ENCODE measurements around the gene TRIM63.

Gene TRIM63

DNA sequence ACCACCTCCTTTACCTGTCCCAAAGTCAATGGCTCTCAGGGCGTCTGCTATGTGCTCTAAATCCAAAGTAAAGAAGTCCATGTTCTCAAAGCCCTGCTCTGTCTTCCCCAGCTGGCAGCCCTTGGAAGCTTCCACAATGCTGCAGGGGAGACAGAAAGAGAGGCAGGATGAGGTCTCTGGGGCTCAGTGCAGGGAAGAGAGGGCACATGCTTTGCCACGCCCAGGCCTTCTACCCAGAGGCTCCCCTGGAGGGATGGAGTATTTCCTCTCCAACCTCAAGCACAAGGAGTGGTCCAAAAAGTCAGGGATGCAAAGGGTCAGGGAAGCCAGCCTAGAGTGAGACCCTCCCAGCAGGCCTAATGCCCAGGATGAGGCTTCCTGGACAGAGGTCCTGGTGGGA lies 10.2 kb downstream of the TRIM63 start:
- no peak for DNase-seq (ENCODE audit: low spot score)

GRCh38 chr1:26055041-26055440 lies 12.4 kb downstream of the TRIM63 start:
- no peak for DNase-seq (ENCODE audit: low spot score)

DNA sequence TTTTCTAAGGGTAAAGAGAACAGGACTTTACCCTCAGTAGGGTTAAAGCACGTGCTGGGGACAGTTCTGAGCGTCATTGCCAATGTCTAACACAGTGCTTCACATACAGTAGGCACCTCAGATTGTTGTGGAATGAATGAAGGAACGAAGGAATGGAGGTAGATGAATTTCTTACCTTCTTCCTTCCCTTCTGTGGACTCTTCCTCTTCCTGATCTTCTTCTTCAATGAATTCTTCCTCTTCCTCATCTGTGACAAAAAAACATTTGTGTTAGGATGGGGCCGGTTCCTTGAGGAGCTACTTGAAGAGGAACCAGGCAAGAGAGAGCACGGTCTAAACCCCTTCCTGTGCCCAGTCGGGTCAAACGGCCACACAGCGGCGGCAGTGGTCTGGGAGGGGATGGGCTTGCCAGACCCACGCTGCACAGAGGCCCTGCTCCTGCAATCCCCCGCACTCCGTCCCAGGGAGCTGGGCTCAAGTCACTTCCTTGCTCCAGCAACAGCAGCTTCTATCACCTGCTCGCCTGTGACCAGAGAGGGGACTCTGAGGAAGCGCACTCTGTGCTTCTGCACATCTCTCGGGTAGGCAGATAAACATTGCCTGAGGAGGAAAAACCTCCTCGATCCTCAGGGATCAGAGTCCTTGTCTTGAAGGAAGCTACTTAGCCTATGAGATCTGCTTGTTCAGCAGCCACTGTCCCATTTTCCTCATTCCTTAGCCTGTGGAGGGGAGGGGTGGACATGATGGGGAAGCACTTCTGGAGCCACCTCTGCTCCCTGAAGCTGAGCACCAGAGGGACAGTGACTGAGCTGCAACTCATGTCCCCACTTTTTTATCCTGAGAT lies 13.5 kb downstream of the TRIM63 start:
- no peak for DNase-seq (ENCODE audit: low spot score)

GRCh38 chr1:26050248-26050640 lies 17.2 kb downstream of the TRIM63 start:
- DNase-seq (ENCODE audit: low spot score) = no peak

GRCh38 chr1:26049531-26050247 lies 17.7 kb downstream of the TRIM63 start:
- DNase-seq (ENCODE audit: low spot score) = no peak

DNA sequence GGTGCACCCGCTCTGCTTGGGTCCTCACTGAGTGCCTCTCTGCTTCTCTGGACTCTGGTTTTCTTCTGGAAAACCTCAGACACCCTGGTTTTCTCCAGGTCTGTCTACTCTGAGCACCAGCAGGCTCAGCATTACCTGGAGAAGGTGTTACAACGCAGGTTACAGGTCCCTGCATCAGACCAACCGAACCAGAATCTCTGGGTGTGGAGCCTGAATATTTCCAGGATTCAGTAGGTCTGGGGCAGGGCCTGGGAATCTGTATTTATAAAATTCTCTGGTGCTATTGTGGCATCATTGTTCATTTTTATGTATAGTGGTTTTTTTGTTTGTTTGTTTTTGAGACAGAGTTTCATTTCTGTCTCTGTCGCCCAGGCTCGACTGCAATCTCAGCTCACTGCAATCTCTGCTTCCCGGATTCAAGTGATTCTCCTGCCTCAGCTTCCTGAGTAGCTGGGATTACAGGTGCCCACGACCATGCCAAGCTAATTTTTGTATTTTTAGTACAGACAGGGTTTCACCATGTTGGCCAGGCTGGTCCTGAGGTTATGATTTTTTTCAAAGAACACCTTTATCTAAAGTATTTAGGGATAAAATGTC lies 20.1 kb downstream of the TRIM63 start:
- no peak for DNase-seq (ENCODE audit: low spot score)

DNA sequence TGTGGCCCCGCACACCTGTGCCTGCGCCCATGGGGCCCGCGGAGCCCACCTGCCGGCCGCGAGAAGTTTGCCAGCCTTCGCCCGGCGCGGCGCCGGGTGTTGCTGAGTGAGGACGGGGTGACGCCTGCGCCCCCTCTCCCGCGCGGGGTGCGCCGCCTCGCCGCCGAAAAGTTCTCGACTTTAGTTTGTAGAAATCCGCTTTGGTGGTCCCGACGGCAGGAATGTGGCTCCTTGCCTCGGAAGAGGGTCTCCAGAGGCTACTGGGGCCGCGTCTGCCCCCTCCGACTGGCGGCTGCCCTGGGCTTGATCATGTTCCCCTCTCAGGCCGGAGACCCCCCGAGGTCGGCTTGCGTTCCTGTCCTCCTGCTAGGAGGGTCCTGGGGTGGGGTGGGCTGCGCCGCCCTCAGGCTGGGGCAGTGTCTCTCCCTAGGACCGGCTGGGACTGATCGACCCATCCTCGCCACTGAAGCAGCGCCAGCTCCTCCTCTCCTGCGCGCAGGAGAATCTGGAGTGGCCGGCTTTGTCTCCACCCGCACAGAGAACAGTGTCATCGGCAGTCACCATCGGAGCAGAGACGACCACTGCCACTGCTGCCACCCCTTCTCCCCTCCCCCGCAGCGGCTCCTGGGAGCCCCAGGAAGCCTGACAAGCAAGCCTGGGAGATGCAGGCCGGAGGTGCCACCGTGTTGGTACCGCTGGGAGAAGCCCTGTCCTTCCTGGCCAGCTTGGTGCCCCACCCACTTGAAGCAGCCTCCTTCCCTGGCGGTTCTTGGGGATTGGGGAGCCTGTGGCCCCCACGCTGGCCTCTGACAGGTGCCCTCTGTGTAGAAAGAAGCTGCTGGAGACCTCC lies 21.0 kb downstream of the TRIM63 start:
- no peak for DNase-seq (ENCODE audit: low spot score)

DNA sequence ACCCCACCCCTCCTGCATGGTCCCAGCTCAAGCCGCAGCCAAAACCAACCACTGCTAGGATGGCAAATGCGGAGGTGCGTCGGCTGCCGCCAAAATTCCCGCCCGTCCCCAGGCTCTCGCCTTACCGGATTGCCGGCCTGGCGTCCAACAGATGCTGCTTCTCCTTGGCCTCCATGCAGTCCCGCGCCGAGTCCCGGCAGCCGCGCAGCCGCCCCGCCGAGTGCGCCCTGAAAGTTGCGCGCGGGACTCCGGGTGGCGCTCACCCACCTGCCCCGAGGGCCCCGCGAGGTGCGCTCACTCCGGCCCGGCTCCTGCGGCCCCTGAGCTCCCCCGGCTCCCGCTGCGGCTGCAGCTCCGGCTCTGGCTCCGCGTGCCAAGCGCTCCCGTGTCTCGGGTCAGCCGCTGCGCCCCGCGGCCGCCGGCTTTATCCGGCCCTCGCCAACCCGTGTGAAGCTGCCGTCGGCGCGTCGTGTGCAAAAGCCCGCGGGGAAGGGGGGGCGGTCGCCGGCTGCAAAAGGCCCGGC lies 21.6 kb downstream of the TRIM63 start, which contains the start of gene SLC30A2:
SLC30A2 (minus strand) TSS at position 397 of the 524 bp plus-strand sequence; CDS start at position 175, 222 bp downstream.
- DNase-seq (ENCODE audit: low spot score) = peak; percentile 64

DNA sequence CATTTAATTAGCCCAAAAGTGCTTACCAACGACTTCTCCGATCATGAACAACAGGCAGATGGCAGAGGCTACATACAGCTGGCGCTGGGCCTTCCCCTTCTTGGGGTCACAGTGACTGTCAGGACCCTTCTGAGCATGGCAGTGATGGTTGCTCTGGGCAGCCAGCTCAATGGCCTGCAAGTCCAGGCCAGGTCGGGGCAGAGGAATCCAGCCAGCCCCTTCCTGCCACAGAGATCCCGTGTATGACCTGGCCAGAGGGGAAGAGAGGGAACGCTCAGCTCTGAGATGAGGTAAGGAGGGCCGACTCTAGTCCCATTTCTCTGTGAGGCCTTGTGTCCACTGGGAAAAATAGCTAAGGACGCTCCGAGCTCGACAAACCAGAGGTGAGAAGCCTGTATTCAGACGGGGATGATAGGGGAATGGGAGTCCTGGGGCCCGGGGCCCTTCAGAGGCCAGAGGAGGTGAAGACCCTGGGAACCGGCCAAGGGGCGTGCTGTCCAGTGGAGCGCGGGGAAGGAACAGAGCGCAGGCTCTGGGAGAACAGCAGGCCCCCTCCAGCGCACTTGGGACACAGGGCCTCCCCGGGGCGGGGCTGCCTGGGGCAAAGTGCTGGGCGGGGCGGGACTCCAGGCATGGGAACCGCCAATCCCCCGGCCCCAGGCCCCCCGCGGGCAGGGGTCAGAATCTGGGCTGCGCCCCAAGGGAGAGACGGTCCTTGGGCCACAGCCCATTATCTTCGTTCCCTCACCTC lies 22.3 kb downstream of the TRIM63 start:
- DNase-seq (ENCODE audit: low spot score) = no peak

- DNase-seq (ENCODE audit: low spot score) = no peak
Observed at GRCh38 chr1:26044414-26044813, 23.0 kb downstream of the TRIM63 start.

DNA sequence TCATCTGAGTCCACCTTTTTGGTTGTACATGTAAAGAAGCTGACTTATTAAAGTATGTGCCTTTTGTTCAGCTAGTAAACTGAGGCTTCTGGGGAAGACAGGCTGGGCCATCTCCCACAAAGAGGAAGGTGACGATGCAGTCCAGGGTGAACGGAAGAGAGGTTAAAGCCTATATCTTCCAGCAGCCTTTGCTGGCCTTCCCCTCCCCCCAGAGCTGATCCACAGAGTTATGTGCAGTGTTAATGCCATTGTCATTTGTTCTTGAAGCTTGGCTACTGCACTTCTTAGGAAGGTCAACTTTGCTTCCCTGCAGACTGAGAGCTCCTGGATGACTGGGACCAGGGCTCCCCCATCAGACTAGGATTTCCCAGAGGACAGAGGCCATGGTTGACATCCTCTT lies 23.7 kb downstream of the TRIM63 start:
- no peak for DNase-seq (ENCODE audit: low spot score)

DNA sequence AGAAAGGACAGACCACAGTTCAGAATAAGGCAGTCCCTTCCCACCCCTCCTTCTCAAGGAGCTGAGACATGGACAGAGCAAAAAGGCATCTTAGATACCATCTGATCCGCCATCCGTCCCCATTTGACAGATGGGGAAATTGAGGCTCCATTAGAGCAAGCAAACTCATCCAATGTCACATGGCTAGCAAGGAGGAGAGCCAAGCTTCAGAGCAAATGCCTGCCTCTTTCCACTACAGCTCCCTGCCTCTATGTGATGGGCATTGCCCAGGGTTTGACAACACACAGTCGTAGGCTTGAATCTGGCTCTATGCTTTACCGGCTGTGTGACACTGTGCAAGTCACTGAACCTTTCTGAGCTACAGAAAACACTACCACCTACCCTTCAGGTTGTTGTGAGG lies 25.5 kb downstream of the TRIM63 start:
- no peak for DNase-seq (ENCODE audit: low spot score)

GRCh38 chr1:26041401-26041800 lies 26.0 kb downstream of the TRIM63 start:
- DNase-seq (ENCODE audit: low spot score) = no peak

GRCh38 chr1:26038904-26039303 lies 28.5 kb downstream of the TRIM63 start:
- DNase-seq (ENCODE audit: low spot score) = no peak

DNA sequence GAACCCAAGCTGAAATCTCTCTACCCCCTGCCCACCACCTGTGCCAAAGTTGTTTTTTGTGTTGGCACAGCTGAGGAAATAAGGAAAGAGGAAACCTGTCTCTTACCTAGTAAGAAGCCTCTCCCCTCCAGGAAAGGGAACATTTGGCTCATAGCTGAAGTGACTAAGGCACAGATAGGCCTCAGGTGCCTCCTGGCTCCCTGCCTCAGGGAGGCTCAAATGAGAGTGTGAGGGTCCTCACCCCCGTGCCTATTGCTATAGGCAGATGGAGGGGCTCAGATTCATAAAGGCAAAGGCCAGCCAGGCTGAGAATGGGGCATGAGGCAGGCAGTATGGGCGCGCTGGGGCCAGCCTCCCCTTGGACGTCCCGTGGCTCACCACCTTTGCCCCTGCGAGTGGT lies 29.0 kb downstream of the TRIM63 start:
- no peak for DNase-seq (ENCODE audit: low spot score)

DNA sequence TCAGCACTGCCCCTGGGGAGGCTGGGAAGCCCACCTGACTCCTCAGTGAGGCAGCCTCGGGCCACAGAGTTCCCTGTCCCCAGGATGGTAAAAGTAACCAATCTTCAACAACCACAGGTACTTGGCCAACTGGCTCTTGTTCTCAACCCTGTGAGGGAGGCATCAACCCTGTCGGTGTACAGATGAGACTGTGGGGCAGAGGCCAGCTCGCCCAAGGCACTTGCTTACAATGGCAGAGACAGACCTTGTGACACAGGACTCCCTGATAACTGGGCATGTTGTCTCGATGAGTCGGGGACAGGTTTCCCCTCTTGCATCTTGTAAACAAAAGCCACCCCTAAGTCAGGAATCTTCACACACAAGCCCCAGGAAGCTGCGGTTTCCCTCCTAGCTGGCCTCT lies 29.5 kb downstream of the TRIM63 start:
- no peak for DNase-seq (ENCODE audit: low spot score)

DNA sequence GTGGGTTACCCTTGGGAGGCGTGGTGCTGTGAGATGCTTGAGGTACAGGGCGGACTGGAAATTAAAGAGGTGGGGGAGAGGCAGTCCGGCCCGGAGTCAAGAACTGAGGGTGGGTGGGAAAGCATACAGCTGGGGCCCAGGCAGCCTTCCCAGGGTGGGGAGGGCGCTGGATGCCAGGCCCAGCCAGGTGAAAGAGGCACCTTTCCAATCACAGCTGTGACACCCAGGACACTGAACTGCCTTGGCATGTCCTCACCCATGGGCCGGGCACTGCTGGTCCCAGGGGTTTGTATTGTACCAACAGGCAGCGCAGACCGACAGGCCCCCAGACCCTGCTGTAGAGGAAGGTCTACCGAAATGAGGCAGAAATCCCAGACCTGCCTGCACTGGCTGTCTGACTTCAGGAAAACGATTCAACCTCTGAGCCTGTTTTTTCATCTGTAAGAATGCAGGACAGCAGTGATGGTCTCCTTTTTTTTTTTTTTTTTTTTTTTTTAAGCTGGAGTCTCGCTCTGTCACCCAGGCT lies 30.6 kb downstream of the TRIM63 start:
- no peak for DNase-seq (ENCODE audit: low spot score)

- peak; percentile 92 for DNase-seq (ENCODE audit: low spot score)
Observed at GRCh38 chr1:26035959-26036755, 31.3 kb downstream of the TRIM63 start.

GRCh38 chr1:26035203-26035958 lies 32.0 kb downstream of the TRIM63 start:
- peak; percentile 98 for DNase-seq (ENCODE audit: low spot score)

All from D341Med (cell line).